IMR-90 (cell line): ENCODE results near the gene LRTM1. TPM values are rescaled to one million over a fixed set of nuclear protein-coding genes. Genes with fewer than 3 reads are reported as not detected.

ENCODE experiments used
- ATAC-seq: fragments of 200-7000 bp; cut with Tn5 transposase; 2 replicates; pipeline ENCODE4 v1.9.1; 2020; ENCODE audit warnings: low read depth, mild to moderate bottlenecking, moderate library complexity
- BruUV-seq: library from RNA; stranded (reverse); fragments of 400-500 nt; replicated peaks from 2 replicates; lab custom pipeline; 2021; lab: Mats Ljungman, UMichigan
- CTCF ChIA-PET: fragments of 300-600 bp; formaldehyde crosslinking; extraction: SDS; loops from one replicate; lab custom pipeline; 2021; ENCODE audit warnings: antibody characterized with exemption; lab: Yijun Ruan, JAX
- POLR2A ChIA-PET: fragments of 300-600 bp; sonication (Branson Sonifier 250); formaldehyde crosslinking; loops from one replicate; lab custom pipeline; 2022; ENCODE audit warnings: antibody characterized with exemption; ENCODE audit not compliant: unreplicated experiment; lab: Charles Lee
- DNase-seq: peaks from one replicate; pipeline ENCODE4 v3.0.0; 2013
- H2AFZ ChIP-seq: replicated peaks from 2 replicates; pipeline ENCODE3; 2013; ENCODE audit warnings: low read length, mild to moderate bottlenecking; ENCODE audit not compliant: poor library complexity
- H2AK5ac ChIP-seq: 2 replicates; pipeline ENCODE4 v1.6.1; 2013; ENCODE audit warnings: low read depth, low read length, inconsistent platforms
- H2AK9ac ChIP-seq: replicated peaks from 2 replicates; pipeline ENCODE3; 2013; ENCODE audit warnings: mild to moderate bottlenecking, low read depth, low read length, moderate library complexity; ENCODE audit not compliant: poor library complexity
- H2BK120ac ChIP-seq: 2 replicates; pipeline ENCODE4 v1.6.1; 2013; ENCODE audit warnings: low read depth, low read length, inconsistent platforms
- H2BK15ac ChIP-seq: 3 replicates; pipeline ENCODE4 v1.6.1; 2013; ENCODE audit warnings: low read depth, low read length, inconsistent platforms
- H2BK20ac ChIP-seq: 2 replicates; pipeline ENCODE4 v1.6.1; 2013; ENCODE audit warnings: low read depth, mild to moderate bottlenecking, inconsistent platforms, low read length, moderate library complexity
- H2BK5ac ChIP-seq: 2 replicates; pipeline ENCODE4 v1.6.1; 2013; ENCODE audit warnings: mild to moderate bottlenecking, low read depth, low read length, inconsistent platforms; ENCODE audit not compliant: poor library complexity, severe bottlenecking
- H3K14ac ChIP-seq: replicated peaks from 2 replicates; pipeline ENCODE4 v1.6.1; 2013; ENCODE audit warnings: low read depth, low read length, inconsistent platforms
- H3K18ac ChIP-seq: 2 replicates; pipeline ENCODE4 v1.6.1; 2013; ENCODE audit warnings: low read depth, low read length, control low read depth
- H3K23ac ChIP-seq: 2 replicates; pipeline ENCODE4 v1.6.1; 2013; ENCODE audit warnings: low read depth, low read length, inconsistent platforms
- H3K27ac ChIP-seq: 2 replicates; pipeline ENCODE4 v1.5.1; 2013; ENCODE audit warnings: mild to moderate bottlenecking, control low read depth, low read length; ENCODE audit not compliant: insufficient read depth
- H3K27me3 ChIP-seq: 2 replicates; pipeline ENCODE4 v1.6.1; 2013; ENCODE audit warnings: low read length; ENCODE audit not compliant: control insufficient read depth, insufficient read depth
- H3K36me3 ChIP-seq: 2 replicates; pipeline ENCODE4 v1.6.1; 2013; ENCODE audit warnings: low read length, mixed read lengths; ENCODE audit not compliant: control insufficient read depth, insufficient read depth
- H3K4ac ChIP-seq: 2 replicates; pipeline ENCODE4 v1.6.1; 2013; ENCODE audit warnings: low read depth, low read length, inconsistent platforms
- H3K4me1 ChIP-seq: 2 replicates; pipeline ENCODE4 v1.6.1; 2013; ENCODE audit warnings: low read length, mixed read lengths; ENCODE audit not compliant: control insufficient read depth, insufficient read depth
- H3K4me2 ChIP-seq: 2 replicates; pipeline ENCODE4 v1.6.1; 2013; ENCODE audit warnings: low read depth, mild to moderate bottlenecking, control low read depth, low read length, moderate library complexity
- H3K4me3 ChIP-seq: 2 replicates; pipeline ENCODE4 v1.5.1; 2013; ENCODE audit warnings: low read depth, mild to moderate bottlenecking, control low read depth, low read length, moderate library complexity; ENCODE audit not compliant: insufficient read depth
- H3K56ac ChIP-seq: 2 replicates; pipeline ENCODE4 v1.6.1; 2013; ENCODE audit warnings: low read length, inconsistent platforms; ENCODE audit not compliant: insufficient read depth; ENCODE audit errors: extremely low read depth
- H3K79me1 ChIP-seq, 2 experiments: 2 replicates each; pipeline ENCODE4 v1.6.1; 2013; ENCODE audit warnings: low read length in 2 of 2, inconsistent platforms in 1 of 2, low read depth in 1 of 2
- H3K9ac ChIP-seq: 2 replicates; pipeline ENCODE4 v1.6.1; 2013; ENCODE audit warnings: low read depth, low read length, control low read depth
- H3K9me1 ChIP-seq: 2 replicates; pipeline ENCODE4 v1.6.1; 2013; ENCODE audit warnings: low read length, inconsistent platforms; ENCODE audit not compliant: insufficient read depth
- H3K9me3 ChIP-seq: 2 replicates; pipeline ENCODE4 v1.6.1; 2013; ENCODE audit warnings: low read length; ENCODE audit not compliant: control insufficient read depth, insufficient read depth
- H4K20me1 ChIP-seq: 2 replicates; pipeline ENCODE4 v1.6.1; 2013; ENCODE audit warnings: low read length, inconsistent platforms; ENCODE audit not compliant: insufficient read depth
- H4K5ac ChIP-seq: 2 replicates; pipeline ENCODE4 v1.6.1; 2013; ENCODE audit warnings: mild to moderate bottlenecking, low read depth, low read length, control low read depth
- H4K8ac ChIP-seq, 2 experiments: 2 replicates each; pipeline ENCODE4 v1.6.1; 2013; ENCODE audit warnings: low read depth in 2 of 2, low read length in 2 of 2, control low read depth in 1 of 2, inconsistent platforms in 1 of 2
- H4K91ac ChIP-seq: 2 replicates; pipeline ENCODE4 v1.6.1; 2013; ENCODE audit warnings: low read depth, low read length, inconsistent platforms; ENCODE audit not compliant: insufficient read depth
- CEBPB ChIP-seq: IDR thresholded peaks from 2 replicates; pipeline ENCODE4 v1.6.1; 2012; ENCODE audit warnings: low read depth, low read length, improper control_type of control experiment
- CHD1 ChIP-seq: IDR thresholded peaks from 2 replicates; pipeline ENCODE4 v1.6.1; 2012; ENCODE audit warnings: low read depth, low read length, improper control_type of control experiment
- CTCF ChIP-seq: conservative IDR thresholded peaks from 2 replicates; pipeline ENCODE4 v1.5.1; 2012; ENCODE audit warnings: mild to moderate bottlenecking, low read depth, low read length, improper control_type of control experiment
- MXI1 ChIP-seq: IDR thresholded peaks from 2 replicates; pipeline ENCODE4 v1.6.1; 2012; ENCODE audit warnings: low read depth, mild to moderate bottlenecking, low read length, moderate library complexity, borderline replicate concordance
- RCOR1 ChIP-seq: IDR thresholded peaks from 2 replicates; pipeline ENCODE4 v1.6.1; 2012; ENCODE audit warnings: mild to moderate bottlenecking, low read length, improper control_type of control experiment; ENCODE audit not compliant: insufficient replicate concordance
- SMC3 ChIP-seq: fragments of 150-350 bp; IDR thresholded peaks from 2 replicates; pipeline ENCODE4 v1.6.1; 2016; ENCODE audit warnings: low read depth, mild to moderate bottlenecking, antibody characterized with exemption, low read length, moderate library complexity
- WGBS, 2 experiments: methylation state at CpG; one replicate each; pipeline versions ENCODE4 v1.1.5 to v1.1.7; 2013; ENCODE audit warnings: missing lambda C conversion rate in 2 of 2; ENCODE audit not compliant: insufficient read length in 1 of 2; ENCODE audit errors: extremely low coverage in 2 of 2; 5-methylcytosine and 5-hydroxymethylcytosine counted together
- dilution Hi-C: fragments of 300-500 bp; cut with HindIII; formaldehyde crosslinking; loops from one replicate; pipeline ENCODE4 v1.14.3; 2018; ENCODE audit warnings: low sequenced_read_pairs; ENCODE audit not compliant: unreplicated experiment
- in situ Hi-C: fragments of 300-500 bp; cut with MboI; formaldehyde crosslinking; loops from 3 replicates; pipeline ENCODE4 v1.14.3; 2019; ENCODE audit warnings: low sequenced_read_pairs, inconsistent platforms, mixed read lengths
- intact Hi-C: fragments of 100-400 bp; cut with micrococcal nuclease; formaldehyde crosslinking; loops from 2 replicates; pipeline ENCODE4 v1.10.0; 2022
- polyA plus RNA-seq, 3 experiments: library from polyadenylated mRNA; depleted of rRNA; stranded (reverse); fragments of >200 nt; gene quantifications; 2 replicates each; pipeline ENCODE4 v1.2.3, GENCODE V29; 2012; ENCODE audit warnings: low replicate concordance in 1 of 3
- total RNA-seq: library from RNA; depleted of rRNA; stranded (reverse); fragments of >200 nt; gene quantifications from 2 replicates; pipeline ENCODE4 v1.2.3, GENCODE V29; 2012
- TF ChIP-seq, protein P1 (sequence below): fragments of 150-350 bp; IDR thresholded peaks from 2 replicates; pipeline ENCODE4 v1.6.1; 2016; ENCODE audit warnings: low read depth, mild to moderate bottlenecking, low read length, moderate library complexity, borderline replicate concordance

Gene LRTM1
- total and polyA plus RNA-seq, 2 of the 4 experiments (the other 2 are of a cell fraction), result not detected

GRCh38 chr3:54915976-54916375 is 11.9 kb downstream of the LRTM1 start:
- H3K36me3 ChIP-seq, result no peaks in the 10 kb centered on the region
- H3K9me3 ChIP-seq, result peaks cover 5% of the 10 kb centered on the region
- H3K27ac ChIP-seq, result no peak overlapping the region
- H2BK5ac ChIP-seq, result no peak overlapping the region
- H3K18ac ChIP-seq, result 0 out of 2 replicates have a peak overlapping the region, but pooled peaks have one; percentile 9
- DNase-seq (no peak), ATAC-seq (no peak)
- BruUV-seq, result no TSS peak
- 0 out of 2 replicates have a peak overlapping the region, but pooled peaks have one; percentile 8 for H2AK5ac ChIP-seq
- POLR2A ChIA-PET, result no interaction called here
- no peaks in the 10 kb centered on the region for H3K79me1 ChIP-seq
- H3K56ac ChIP-seq, result no peak overlapping the region
- 100% methylated on average over 1 of the region's 8 CpGs; no CpG with 5 or more reads in 1 of the 2 experiments for WGBS, 2 experiments
- H2BK120ac ChIP-seq, result peak overlapping the region; percentile 46
- in situ Hi-C loops (no loop called here), dilution Hi-C loops (no loop called here), intact Hi-C loops (no loop called here)
- H3K9ac ChIP-seq, result no peak overlapping the region
- TF ChIP-seq RCOR1 (no peak), CHD1 (no peak), MXI1 (no peak), CEBPB (no peak), CTCF (no peak), SMC3 (no peak)
- TF ChIP-seq, protein P1, sequence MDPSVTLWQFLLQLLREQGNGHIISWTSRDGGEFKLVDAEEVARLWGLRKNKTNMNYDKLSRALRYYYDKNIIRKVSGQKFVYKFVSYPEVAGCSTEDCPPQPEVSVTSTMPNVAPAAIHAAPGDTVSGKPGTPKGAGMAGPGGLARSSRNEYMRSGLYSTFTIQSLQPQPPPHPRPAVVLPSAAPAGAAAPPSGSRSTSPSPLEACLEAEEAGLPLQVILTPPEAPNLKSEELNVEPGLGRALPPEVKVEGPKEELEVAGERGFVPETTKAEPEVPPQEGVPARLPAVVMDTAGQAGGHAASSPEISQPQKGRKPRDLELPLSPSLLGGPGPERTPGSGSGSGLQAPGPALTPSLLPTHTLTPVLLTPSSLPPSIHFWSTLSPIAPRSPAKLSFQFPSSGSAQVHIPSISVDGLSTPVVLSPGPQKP, result no peak
- peak overlapping the region; percentile 13 to 32; a peak in 3 of 4 replicates for H4K8ac ChIP-seq
- H3K4ac ChIP-seq, result peak overlapping the region; percentile 18; the same call in 1 of the 2 replicates
- peak overlapping the region; percentile 44; the same call in 2 of the 3 replicates for H2BK15ac ChIP-seq
- no peak overlapping the region for H3K14ac ChIP-seq
- H3K9me1 ChIP-seq, result no peaks in the 10 kb centered on the region
- no peak overlapping the region for H3K23ac ChIP-seq
- H3K4me1 ChIP-seq, result peaks cover 5% of the 10 kb centered on the region; the same call in 1 of the 2 replicates
- peak overlapping the region; percentile 34 for H4K91ac ChIP-seq
- H3K27me3 ChIP-seq, result no peaks in the 10 kb centered on the region
- no peak overlapping the region for H2AK9ac ChIP-seq
- CTCF ChIA-PET, result interaction anchor here (0.6 to 1.6 kb wide), 2 partner anchors 10 to 154 kb away, joined by 3 read pairs; no protein-coding TSS in a partner anchor
- peak overlapping the region; percentile 15 for H2AFZ ChIP-seq
- H3K4me3 ChIP-seq, result no peak overlapping the region
- H4K5ac ChIP-seq, result no peak overlapping the region
- H3K4me2 ChIP-seq, result no peak overlapping the region
- H4K20me1 ChIP-seq, result no peaks in the 10 kb centered on the region
- H2BK20ac ChIP-seq, result peak overlapping the region; percentile 50; the same call in 1 of the 2 replicates
